HG03097 (cell line): ENCODE results near the gene PPFIA3.
"Not testable (repeated sequence)": the region's sequence is repeated elsewhere in the genome, so short reads cannot be mapped to it uniquely, and the experiment has no call there.

ENCODE experiments used
- ATAC-seq: cut with Tn5 transposase; IDR thresholded peaks from one replicate; pipeline ENCODE4 v1.9.1; 2021; ENCODE audit not compliant: unreplicated experiment, low FRiP score

PPFIA3 gene

GRCh38 chr19:49121841-49122240 lies 2.5 kb downstream of the PPFIA3 start:
- ATAC-seq: not testable (repeated sequence)

- not testable (repeated sequence) for ATAC-seq
These were observed 3.9 kb downstream of the PPFIA3 start for GRCh38 chr19:49123285-49123684.

GRCh38 chr19:49125025-49125731 lies 5.8 kb downstream of the PPFIA3 start:
- ATAC-seq: no peak

- ATAC-seq: no peak
These were observed 7.2 kb downstream of the PPFIA3 start for GRCh38 chr19:49126575-49126974.

- ATAC-seq: not testable (repeated sequence)
These were observed 7.9 kb downstream of the PPFIA3 start for GRCh38 chr19:49127225-49127624.

GRCh38 chr19:49127674-49128544 lies 8.6 kb downstream of the PPFIA3 start:
- peak; percentile 78 for ATAC-seq

- ATAC-seq: no peak
These were observed 9.3 kb downstream of the PPFIA3 start for GRCh38 chr19:49128545-49129237.

- ATAC-seq: no peak
These were observed 9.9 kb downstream of the PPFIA3 start for GRCh38 chr19:49129238-49129583.

- no peak for ATAC-seq
These were observed 11.0 kb downstream of the PPFIA3 start for GRCh38 chr19:49130325-49130724.

GRCh38 chr19:49132974-49133609 lies 13.7 kb downstream of the PPFIA3 start:
- no peak for ATAC-seq

- ATAC-seq: no peak
These were observed 14.5 kb downstream of the PPFIA3 start for GRCh38 chr19:49133621-49134454.

- no peak for ATAC-seq
These were observed 16.3 kb downstream of the PPFIA3 start for GRCh38 chr19:49135686-49136085.

GRCh38 chr19:49136771-49137171 lies 17.4 kb downstream of the PPFIA3 start:
- no peak for ATAC-seq

- ATAC-seq: no peak
These were observed 21.6 kb downstream of the PPFIA3 start for GRCh38 chr19:49140951-49141350.

GRCh38 chr19:49141352-49141751 lies 22.0 kb downstream of the PPFIA3 start:
- ATAC-seq: no peak

- ATAC-seq: no peak
These were observed 23.6 kb downstream of the PPFIA3 start for GRCh38 chr19:49142866-49143335.

GRCh38 chr19:49145573-49146407 lies 26.4 kb downstream of the PPFIA3 start:
- ATAC-seq: no peak

- ATAC-seq: not testable (repeated sequence)
These were observed 27.0 kb downstream of the PPFIA3 start for GRCh38 chr19:49146408-49146770.
